ENCODE results near the gene PPP5C. TPM values are rescaled to one million over a fixed set of nuclear protein-coding genes. Genes with fewer than 3 reads are reported as not detected.
"Not testable (repeated sequence)": the region's sequence is repeated elsewhere in the genome, so short reads cannot be mapped to it uniquely, and the experiment has no call there.

PPP5C gene
- total RNA-seq, 1 donor from 2014 or later: 65.0 TPM

GRCh38 chr19:46364359-46364758 is 17.5 kb downstream of the PPP5C start:
- DNase-seq (ENCODE audit: low read depth in 2 of 2): no peak

- no peak for DNase-seq (ENCODE audit: low read depth in 2 of 2)
Measured at GRCh38 chr19:46365561-46365960, 18.7 kb downstream of the PPP5C start.

- no peak for DNase-seq (ENCODE audit: low read depth in 2 of 2)
Measured at GRCh38 chr19:46366620-46367292, 19.9 kb downstream of the PPP5C start.

GRCh38 chr19:46367426-46367825 is 20.5 kb downstream of the PPP5C start:
- no peak for DNase-seq (ENCODE audit: low read depth in 2 of 2)

GRCh38 chr19:46368116-46368515 is 21.2 kb downstream of the PPP5C start:
- no peak for DNase-seq (ENCODE audit: low read depth in 2 of 2)

GRCh38 chr19:46369817-46370216 is 22.9 kb downstream of the PPP5C start:
- no peak for DNase-seq (ENCODE audit: low read depth in 2 of 2)

GRCh38 chr19:46371371-46371901 is 24.5 kb downstream of the PPP5C start:
- peak in 1 of 2 donors; percentile 57 for DNase-seq (ENCODE audit: low read depth in 2 of 2)

GRCh38 chr19:46372901-46373490 is 26.1 kb downstream of the PPP5C start:
- DNase-seq (ENCODE audit: low read depth in 2 of 2): peak in 1 of 2 donors; percentile 45

GRCh38 chr19:46373491-46374359 is 26.8 kb downstream of the PPP5C start:
- DNase-seq (ENCODE audit: low read depth in 2 of 2): peak in 1 of 2 donors; percentile 81

GRCh38 chr19:46374536-46375475 is 27.9 kb downstream of the PPP5C start:
- no peak for DNase-seq (ENCODE audit: low read depth in 2 of 2)

GRCh38 chr19:46375476-46376067 is 28.7 kb downstream of the PPP5C start:
- DNase-seq (ENCODE audit: low read depth in 2 of 2): not testable (repeated sequence)

- no peak for DNase-seq (ENCODE audit: low read depth in 2 of 2)
Measured at GRCh38 chr19:46376241-46377153, 29.6 kb downstream of the PPP5C start.

GRCh38 chr19:46378268-46378667 is 31.4 kb downstream of the PPP5C start:
- DNase-seq (ENCODE audit: low read depth in 2 of 2): peak; percentile 30 to 36

- no peak for DNase-seq (ENCODE audit: low read depth in 2 of 2)
Measured at GRCh38 chr19:46380690-46381089, 33.8 kb downstream of the PPP5C start.

- no peak for DNase-seq (ENCODE audit: low read depth in 2 of 2)
Measured at GRCh38 chr19:46381346-46381745, 34.5 kb downstream of the PPP5C start.

GRCh38 chr19:46381756-46382345 is 35.0 kb downstream of the PPP5C start:
- DNase-seq (ENCODE audit: low read depth in 2 of 2): no peak

- DNase-seq (ENCODE audit: low read depth in 2 of 2): no peak
Measured at GRCh38 chr19:46383171-46383815, 36.4 kb downstream of the PPP5C start.

GRCh38 chr19:46383846-46384245 is 37.0 kb downstream of the PPP5C start:
- no peak for DNase-seq (ENCODE audit: low read depth in 2 of 2)

- no peak for DNase-seq (ENCODE audit: low read depth in 2 of 2)
Measured at GRCh38 chr19:46384396-46384795, 37.5 kb downstream of the PPP5C start.
